Effector memory CD4-positive, alpha-beta T cell (primary cell): ENCODE measurements around the gene ESPN.

ENCODE experiments used
- DNase-seq, 3 donors: peaks; one replicate each; pipeline ENCODE4 v3.0.0-alpha.2; 2020
- H3K27ac ChIP-seq: 2 replicates; pipeline ENCODE4 v1.7.0; 2013; ENCODE audit warnings: mild to moderate bottlenecking, low read length, moderate library complexity; ENCODE audit not compliant: insufficient read depth, poor library complexity, severe bottlenecking
- H3K27me3 ChIP-seq: replicated peaks from 2 replicates; pipeline ENCODE4 v1.7.0; 2013; ENCODE audit warnings: mild to moderate bottlenecking, low read length; ENCODE audit not compliant: insufficient read depth, control insufficient read depth, poor library complexity, severe bottlenecking
- H3K36me3 ChIP-seq: 2 replicates; pipeline ENCODE4 v1.7.0; 2013; ENCODE audit warnings: mild to moderate bottlenecking, low read length, moderate library complexity; ENCODE audit not compliant: control insufficient read depth, insufficient read depth
- H3K4me1 ChIP-seq: 2 replicates; pipeline ENCODE4 v1.7.0; 2013; ENCODE audit warnings: low read length, mild to moderate bottlenecking; ENCODE audit not compliant: control insufficient read depth, insufficient read depth, poor library complexity, severe bottlenecking
- H3K4me3 ChIP-seq: 2 replicates; pipeline ENCODE4 v1.7.0; 2013; ENCODE audit warnings: low read length, low read depth, mild to moderate bottlenecking; ENCODE audit not compliant: insufficient read depth, poor library complexity, severe bottlenecking
- H3K9me3 ChIP-seq: 2 replicates; pipeline ENCODE4 v1.7.0; 2013; ENCODE audit warnings: mild to moderate bottlenecking, low read length, moderate library complexity; ENCODE audit not compliant: control insufficient read depth

Gene ESPN

GRCh38 chr1:6496890-6497214, 72.3 kb downstream of the ESPN start:
- DNase-seq = no peak
- Histone ChIP-seq H3K4me1 (peaks cover 15% of the 10 kb centered on the region), H3K36me3 (no peaks in the 10 kb centered on the region), H3K4me3 (peak overlapping the region; percentile 37), H3K27ac (peak overlapping the region; percentile 45), H3K9me3 (no peaks in the 10 kb centered on the region), H3K27me3 (no peaks in the 10 kb centered on the region)

- Histone ChIP-seq H3K27me3 (no peaks in the 10 kb centered on the region), H3K4me1 (peaks cover 15% of the 10 kb centered on the region), H3K27ac (peak overlapping the region; percentile 45), H3K36me3 (no peaks in the 10 kb centered on the region), H3K9me3 (no peaks in the 10 kb centered on the region), H3K4me3 (peak overlapping the region; percentile 73)
- DNase-seq = peak; percentile 38 to 50 (median 44)
Measured at GRCh38 chr1:6497215-6497866, 72.8 kb downstream of the ESPN start.

- H3K9me3 ChIP-seq = no peaks in the 10 kb centered on the region
- no peaks in the 10 kb centered on the region for H3K36me3 ChIP-seq
- H3K27me3 ChIP-seq = no peaks in the 10 kb centered on the region
- no peak for DNase-seq
- H3K4me1 ChIP-seq = peaks cover 15% of the 10 kb centered on the region
- no peak overlapping the region for H3K27ac ChIP-seq
- H3K4me3 ChIP-seq = peak overlapping the region; percentile 73
Measured at GRCh38 chr1:6497867-6498575, 73.4 kb downstream of the ESPN start.

DNA sequence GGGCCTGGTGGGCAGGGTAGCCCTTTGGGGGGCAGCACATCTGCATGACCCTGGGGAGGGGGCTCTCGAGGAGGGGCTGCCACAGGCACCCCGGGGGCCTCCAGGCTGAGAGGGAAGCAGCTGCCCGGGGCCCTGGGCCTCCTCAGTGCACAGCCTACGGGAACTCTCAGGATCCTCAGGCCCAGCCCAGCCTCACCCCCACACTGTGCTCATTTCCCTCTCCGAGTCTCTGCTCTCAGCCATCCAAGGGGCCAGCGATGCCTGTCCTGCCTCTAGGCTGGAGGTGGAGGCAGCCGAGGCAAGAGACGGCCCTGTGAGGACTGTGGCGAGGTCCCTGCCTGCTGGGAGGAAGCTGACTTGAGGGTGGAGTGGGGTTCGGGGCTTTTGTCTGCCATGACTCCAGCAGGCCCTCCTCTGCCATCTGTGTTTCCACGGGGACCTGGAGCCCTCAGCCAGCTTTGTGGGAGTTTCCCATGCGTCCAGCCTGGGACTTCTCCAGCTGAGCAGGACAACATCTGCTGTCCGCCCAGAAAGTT, 74.1 kb downstream of the ESPN start:
- H3K4me3 ChIP-seq = no peak overlapping the region
- DNase-seq = no peak
- H3K36me3 ChIP-seq = no peaks in the 10 kb centered on the region
- H3K4me1 ChIP-seq = peaks cover 15% of the 10 kb centered on the region
- H3K27me3 ChIP-seq = no peaks in the 10 kb centered on the region
- H3K9me3 ChIP-seq = no peaks in the 10 kb centered on the region
- H3K27ac ChIP-seq = no peak overlapping the region

DNA sequence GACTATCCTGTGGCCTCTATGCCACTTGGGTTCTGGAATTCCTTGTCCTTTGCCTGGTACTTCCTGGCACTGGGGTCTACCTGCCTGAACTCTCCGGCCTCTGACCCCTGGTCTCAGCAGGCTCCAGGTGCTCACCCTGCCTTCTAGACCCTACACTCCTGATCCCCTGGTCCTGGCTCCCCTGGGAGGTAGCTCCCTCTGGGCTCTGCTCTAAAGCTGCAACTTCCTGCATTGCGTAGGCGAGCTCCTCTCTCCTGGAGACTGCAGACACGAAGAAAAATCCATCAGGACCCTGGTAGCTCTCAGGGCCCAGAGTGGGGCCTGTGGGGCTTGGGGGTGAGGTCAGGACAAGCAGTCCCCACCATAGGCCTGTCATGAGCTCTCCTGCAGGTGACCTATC, 74.7 kb downstream of the ESPN start:
- Histone ChIP-seq H3K4me3 (no peak overlapping the region), H3K4me1 (peaks cover 15% of the 10 kb centered on the region), H3K27ac (no peak overlapping the region), H3K27me3 (no peaks in the 10 kb centered on the region), H3K36me3 (no peaks in the 10 kb centered on the region), H3K9me3 (no peaks in the 10 kb centered on the region)
- no peak for DNase-seq

GRCh38 chr1:6500544-6501278, 76.1 kb downstream of the ESPN start:
- DNase-seq = no peak
- Histone ChIP-seq H3K36me3 (no peaks in the 10 kb centered on the region), H3K9me3 (no peaks in the 10 kb centered on the region), H3K27me3 (no peaks in the 10 kb centered on the region), H3K4me1 (peaks cover 15% of the 10 kb centered on the region), H3K4me3 (no peak overlapping the region), H3K27ac (no peak overlapping the region)

GRCh38 chr1:6501279-6501813, 76.8 kb downstream of the ESPN start:
- DNase-seq = no peak
- no peaks in the 10 kb centered on the region for H3K36me3 ChIP-seq
- no peak overlapping the region for H3K27ac ChIP-seq
- no peaks in the 10 kb centered on the region for H3K9me3 ChIP-seq
- peaks cover 15% of the 10 kb centered on the region for H3K4me1 ChIP-seq
- H3K4me3 ChIP-seq = no peak overlapping the region
- H3K27me3 ChIP-seq = no peaks in the 10 kb centered on the region

- Histone ChIP-seq H3K36me3 (no peaks in the 10 kb centered on the region), H3K4me3 (no peak overlapping the region), H3K27me3 (no peaks in the 10 kb centered on the region), H3K27ac (no peak overlapping the region), H3K4me1 (peaks cover 9% of the 10 kb centered on the region), H3K9me3 (no peaks in the 10 kb centered on the region)
- DNase-seq = no peak
Measured at GRCh38 chr1:6502000-6502891, 77.7 kb downstream of the ESPN start.

DNA sequence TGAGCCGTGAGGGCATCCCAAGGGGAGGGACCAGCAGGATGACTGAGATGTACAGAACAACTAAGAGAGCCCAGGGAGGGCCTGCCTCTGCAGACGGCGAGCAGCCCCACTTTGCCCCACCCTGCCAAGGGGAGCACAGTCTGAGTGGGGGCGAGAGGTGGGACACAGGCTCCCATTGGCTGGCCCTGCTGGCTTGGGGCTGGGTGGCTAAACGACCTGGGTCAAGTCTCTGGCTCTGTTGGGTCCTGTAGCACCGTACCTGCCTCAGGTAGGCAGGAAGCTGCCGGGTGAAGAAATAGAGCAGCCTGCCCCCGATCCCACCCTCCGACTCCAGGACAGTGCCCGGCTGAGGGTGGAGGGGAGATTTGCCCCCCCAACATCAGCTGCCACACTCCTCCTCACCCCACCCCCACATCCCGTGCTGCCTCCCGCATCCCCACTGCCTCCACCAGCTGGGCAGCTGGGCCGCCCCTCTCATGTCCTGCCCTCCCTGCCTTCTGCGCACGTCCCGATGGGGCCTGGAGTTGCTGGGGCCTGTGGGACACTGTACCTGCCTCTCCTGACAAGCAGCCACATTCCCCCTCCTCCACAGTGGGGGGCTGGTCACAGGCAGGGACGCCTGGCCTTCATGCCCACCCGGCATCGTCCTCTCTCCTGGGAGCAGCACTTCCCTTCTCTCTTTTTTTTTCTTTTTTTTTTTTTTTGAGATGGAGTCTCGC, 79.5 kb downstream of the ESPN start:
- no peaks in the 10 kb centered on the region for H3K9me3 ChIP-seq
- no peaks in the 10 kb centered on the region for H3K27me3 ChIP-seq
- H3K4me3 ChIP-seq = no peak overlapping the region
- no peak for DNase-seq
- H3K27ac ChIP-seq = no peak overlapping the region
- no peaks in the 10 kb centered on the region for H3K36me3 ChIP-seq
- no peaks in the 10 kb centered on the region for H3K4me1 ChIP-seq
